CD8-positive, alpha-beta memory T cell (primary cell): Measurements from ENCODE around the gene SUV39H2. TPM values are rescaled to one million over a fixed set of nuclear protein-coding genes. Genes with fewer than 3 reads are reported as not detected.

Source experiments
- CTCF ChIA-PET: fragments of 350-600 bp; sonication (Branson Sonifier 250); formaldehyde crosslinking; loops from one replicate; lab custom pipeline; 2021; ENCODE audit warnings: antibody characterized with exemption; lab: Charles Lee
- POLR2A ChIA-PET: fragments of 350-600 bp; sonication (Branson Sonifier 250); formaldehyde crosslinking; loops from one replicate; lab custom pipeline; 2021; ENCODE audit warnings: antibody characterized with exemption; lab: Charles Lee
- DNase-seq, 5 donors: peaks; one replicate each; pipeline versions ENCODE4 v3.0.0 to v3.0.0-alpha.2; 2020 to 2022; ENCODE audit warnings: mixed read lengths in 1 of 5
- H3K27ac ChIP-seq: one replicate; pipeline ENCODE4 v1.7.0; 2013; ENCODE audit warnings: low read depth, mild to moderate bottlenecking, low read length, moderate library complexity
- H3K27me3 ChIP-seq: 2 replicates; pipeline ENCODE4 v1.7.0; 2013; ENCODE audit warnings: low read length, mild to moderate bottlenecking; ENCODE audit not compliant: insufficient read depth, poor library complexity, severe bottlenecking
- H3K36me3 ChIP-seq: 2 replicates; pipeline ENCODE4 v1.7.0; 2013; ENCODE audit warnings: mild to moderate bottlenecking, low read length, moderate library complexity; ENCODE audit not compliant: insufficient read depth
- H3K4me1 ChIP-seq: 2 replicates; pipeline ENCODE4 v1.7.0; 2013; ENCODE audit warnings: mild to moderate bottlenecking, low read length, moderate library complexity; ENCODE audit not compliant: insufficient read depth
- H3K4me3 ChIP-seq: 2 replicates; pipeline ENCODE4 v1.7.0; 2013; ENCODE audit warnings: mild to moderate bottlenecking, low read length
- H3K9me3 ChIP-seq: 2 replicates; pipeline ENCODE4 v1.7.0; 2013; ENCODE audit warnings: mild to moderate bottlenecking, low read length
- H3K27ac Mint-ChIP-seq, 8 donors: one replicate each; pipeline ENCODE4 v1.8.0; 2020 to 2021; ENCODE audit warnings: mixed read lengths in 8 of 8, mild to moderate bottlenecking in 6 of 8, inconsistent platforms in 3 of 8, moderate library complexity in 3 of 8
- H3K27me3 Mint-ChIP-seq, 2 donors: one replicate each; pipeline ENCODE4 v1.8.0; 2020 to 2021; ENCODE audit warnings: mixed read lengths in 2 of 2, mild to moderate bottlenecking in 1 of 2, moderate library complexity in 1 of 2
- H3K36me3 Mint-ChIP-seq, 3 donors: one replicate each; pipeline ENCODE4 v1.8.0; 2020 to 2021; ENCODE audit warnings: mixed read lengths in 3 of 3, inconsistent platforms in 1 of 3, mild to moderate bottlenecking in 1 of 3
- H3K4me1 Mint-ChIP-seq, 3 donors: one replicate each; pipeline ENCODE4 v1.8.0; 2020 to 2021; ENCODE audit warnings: mixed read lengths in 3 of 3, inconsistent platforms in 1 of 3, mild to moderate bottlenecking in 1 of 3
- H3K4me3 Mint-ChIP-seq, 7 donors: one replicate each; pipeline ENCODE4 v1.8.0; 2020 to 2021; ENCODE audit warnings: mixed read lengths in 7 of 7, mild to moderate bottlenecking in 6 of 7, moderate library complexity in 4 of 7, inconsistent platforms in 2 of 7
- H3K9me3 Mint-ChIP-seq, 5 donors: one replicate each; pipeline ENCODE4 v1.8.0; 2020 to 2022; ENCODE audit warnings: mixed read lengths in 5 of 5, mild to moderate bottlenecking in 3 of 5, moderate library complexity in 2 of 5, inconsistent platforms in 1 of 5
- polyA plus RNA-seq: library from polyadenylated mRNA; unstranded; fragments of 300-500 nt; fragmentation: Illumina TruSeq; gene quantifications from one replicate; pipeline ENCODE4 v1.2.3, GENCODE V29; 2021
- total RNA-seq, 2 experiments: library from RNA; stranded (reverse); gene quantifications; one replicate each; pipeline ENCODE4 v1.2.3, GENCODE V29; 2021

The SUV39H2 gene, protein sequence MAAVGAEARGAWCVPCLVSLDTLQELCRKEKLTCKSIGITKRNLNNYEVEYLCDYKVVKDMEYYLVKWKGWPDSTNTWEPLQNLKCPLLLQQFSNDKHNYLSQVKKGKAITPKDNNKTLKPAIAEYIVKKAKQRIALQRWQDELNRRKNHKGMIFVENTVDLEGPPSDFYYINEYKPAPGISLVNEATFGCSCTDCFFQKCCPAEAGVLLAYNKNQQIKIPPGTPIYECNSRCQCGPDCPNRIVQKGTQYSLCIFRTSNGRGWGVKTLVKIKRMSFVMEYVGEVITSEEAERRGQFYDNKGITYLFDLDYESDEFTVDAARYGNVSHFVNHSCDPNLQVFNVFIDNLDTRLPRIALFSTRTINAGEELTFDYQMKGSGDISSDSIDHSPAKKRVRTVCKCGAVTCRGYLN
- total RNA-seq, result 10 to 100 TPM; 30.8 to 35.8 TPM
- 3.4 TPM for polyA plus RNA-seq

DNA sequence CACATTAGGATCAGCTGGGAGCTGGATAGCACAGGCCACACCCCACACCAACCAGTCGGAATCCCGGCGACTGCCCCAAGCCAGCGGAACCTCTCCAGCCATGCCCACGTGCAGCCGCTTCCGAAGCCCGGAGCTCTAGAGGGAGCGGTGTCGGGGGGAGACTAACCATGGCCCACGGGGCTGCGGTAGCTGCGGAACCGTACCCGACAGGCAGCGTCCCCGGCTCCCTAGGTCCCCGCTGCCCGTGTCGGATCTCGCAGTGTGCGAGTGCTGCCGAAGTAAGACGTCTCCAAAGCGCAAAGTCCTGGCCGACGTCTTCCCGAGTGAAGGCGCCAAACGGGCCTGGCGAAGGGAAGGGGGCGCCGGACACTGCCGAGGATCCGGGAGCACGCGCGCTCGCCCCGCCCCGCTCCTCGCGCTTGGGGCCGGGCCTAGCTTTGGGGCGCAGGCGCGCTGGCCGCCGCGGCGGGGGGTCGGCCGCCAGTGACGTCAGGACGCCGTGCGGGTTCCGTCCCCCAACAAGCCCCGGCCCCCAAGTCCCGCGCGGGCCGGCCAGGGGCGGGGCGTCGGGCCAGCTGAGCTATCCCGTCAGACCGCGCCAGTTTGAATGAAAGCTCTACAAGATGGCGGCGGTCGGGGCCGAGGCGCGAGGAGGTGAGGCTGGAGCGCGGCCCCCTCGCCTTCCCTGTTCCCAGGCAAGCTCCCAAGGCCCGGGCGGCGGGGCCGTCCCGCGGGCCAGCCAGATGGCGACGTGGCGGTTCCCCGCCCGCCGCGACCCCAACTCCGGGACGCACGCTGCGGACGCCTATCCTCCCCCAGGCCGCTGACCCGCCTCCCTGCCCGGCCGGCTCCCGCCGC is at the start of gene SUV39H2:
Gene SUV39H2 (plus strand): TSS at position 601 of the 858 bp plus-strand sequence. CDS start 23 bp downstream, at position 624.
- DNase-seq, result peak; percentile 87 to 94 (median 91)
- Histone ChIP-seq H3K4me1 (peaks cover 21% of the 10 kb centered on the region), H3K4me3 (peak within 1 kb of the TSS; percentile 92), H3K36me3 (no peaks in the 10 kb centered on the region), H3K27ac (peak within 1 kb of the TSS; percentile 79), H3K9me3 (no peaks in the 10 kb centered on the region), H3K27me3 (no peaks in the 10 kb centered on the region)
- Mint-ChIP-seq H3K27me3 (peaks cover 0 to 3% of the 10 kb centered on the region in 2 donors), H3K4me1 (peaks cover 32 to 39% (median 33%) of the 10 kb centered on the region in 3 donors), H3K27ac (peak within 1 kb of the TSS; percentile 81 to 98 (median 92)), H3K9me3 (no peaks in the 10 kb centered on the region), H3K4me3 (peak within 1 kb of the TSS; percentile 91 to 96 (median 94)), H3K36me3 (peaks cover 0 to 10% (median 1%) of the 10 kb centered on the region in 3 donors)
- CTCF ChIA-PET, result interaction anchor here (0.8 to 2.0 kb wide), 8 partner anchors 22 to 682 kb away, joined by 3 to 13 read pairs (median 3); partner anchors contain the start of genes CDNF, HSPA14, MEIG1 and MSANTD7
- POLR2A ChIA-PET, result interaction anchor here (0.8 to 2.6 kb wide), 5 partner anchors 41 to 335 kb away, joined by 3 to 35 read pairs (median 8); partner anchors contain the start of genes CDNF, DCLRE1C, HSPA14 and MEIG1

DNA sequence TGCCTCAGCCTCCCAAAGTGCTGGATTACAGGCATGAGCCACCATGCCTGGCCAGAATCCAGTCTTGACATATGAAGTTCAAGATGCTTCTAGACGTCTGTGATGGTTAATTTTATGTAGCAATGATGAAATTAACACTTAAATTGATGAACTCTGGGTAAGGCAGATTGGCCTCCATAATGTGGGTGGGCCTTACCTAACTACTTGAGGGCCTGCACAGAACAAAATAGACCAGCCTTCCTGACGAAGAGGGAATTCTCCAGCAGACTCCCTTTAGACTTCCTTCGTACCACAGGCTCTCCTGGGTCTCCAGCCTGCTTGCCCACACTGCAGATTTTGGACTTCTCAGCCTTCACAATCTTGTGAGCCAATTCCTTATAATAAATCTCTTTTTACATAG is 45.6 kb upstream of the SUV39H2 start:
- H3K27ac Mint-ChIP-seq, result no peak overlapping the region
- H3K27me3 ChIP-seq, result no peaks in the 10 kb centered on the region
- no peak overlapping the region for H3K4me3 ChIP-seq
- H3K9me3 ChIP-seq, result no peaks in the 10 kb centered on the region
- ChIA-PET POLR2A (interaction anchor here (0.7 kb wide), 1 partner anchor 301 kb away, joined by 4 read pairs; no protein-coding TSS in a partner anchor), CTCF (no interaction called here)
- H3K27me3 Mint-ChIP-seq, result no peaks in the 10 kb centered on the region
- no peak overlapping the region for H3K4me3 Mint-ChIP-seq
- H3K27ac ChIP-seq, result no peak overlapping the region
- H3K4me1 Mint-ChIP-seq, result peaks cover 8 to 19% (median 16%) of the 10 kb centered on the region in 3 donors
- H3K36me3 Mint-ChIP-seq, result peaks cover 0 to 12% (median 5%) of the 10 kb centered on the region in 3 donors
- H3K4me1 ChIP-seq, result peaks cover 12% of the 10 kb centered on the region
- DNase-seq, result no peak
- H3K9me3 Mint-ChIP-seq, result no peaks in the 10 kb centered on the region
- no peaks in the 10 kb centered on the region for H3K36me3 ChIP-seq

- ChIA-PET CTCF (interaction anchor here (1.3 to 3.0 kb wide), 7 partner anchors 9 to 638 kb away, joined by 3 to 10 read pairs (median 7); no protein-coding TSS in a partner anchor), POLR2A (interaction anchor here (3.6 kb wide), 1 partner anchor 42 kb away, joined by 35 read pairs; the partner anchor contains the start of gene SUV39H2)
- H3K4me1 ChIP-seq, result peaks cover 22% of the 10 kb centered on the region
- H3K4me3 ChIP-seq, result no peak overlapping the region
- H3K27me3 ChIP-seq, result no peaks in the 10 kb centered on the region
- H3K4me1 Mint-ChIP-seq, result peaks cover 24 to 42% (median 35%) of the 10 kb centered on the region in 3 donors
- H3K27ac ChIP-seq, result no peak overlapping the region
- H3K36me3 Mint-ChIP-seq, result peaks cover 0 to 31% (median 9%) of the 10 kb centered on the region in 3 donors
- H3K27me3 Mint-ChIP-seq, result no peaks in the 10 kb centered on the region
- no peaks in the 10 kb centered on the region for H3K9me3 ChIP-seq
- DNase-seq, result no peak
- no peaks in the 10 kb centered on the region for H3K9me3 Mint-ChIP-seq
- peak overlapping the region in 6 of 8 donors; percentile 13 to 99 (median 98) for H3K27ac Mint-ChIP-seq
- peak overlapping the region in 1 of 7 donors; percentile 13 for H3K4me3 Mint-ChIP-seq
- peaks cover 7% of the 10 kb centered on the region for H3K36me3 ChIP-seq
These were observed 42.5 kb upstream of the SUV39H2 start for GRCh38 chr10:14836208-14836607.

- ChIA-PET CTCF (interaction anchor here (0.6 to 3.0 kb wide), 17 partner anchors 10 to 640 kb away, joined by 3 to 13 read pairs (median 5); partner anchors contain the start of genes MEIG1 and SUV39H2), POLR2A (interaction anchor here (0.6 to 3.6 kb wide), 10 partner anchors 13 to 1998 kb away, joined by 3 to 35 read pairs (median 4); partner anchors contain the start of genes DCLRE1C, MEIG1, NMT2 and SUV39H2)
- no peaks in the 10 kb centered on the region for H3K27me3 Mint-ChIP-seq
These were observed 41.5 kb upstream of the SUV39H2 start for GRCh38 chr10:14837003-14837756.

GRCh38 chr10:14837757-14838581 is 40.7 kb upstream of the SUV39H2 start, which contains the start of the genes CDNF, HSPA14 and MSANTD7:
CDNF (minus strand) TSS chr10:14838037; CDS start chr10:14837946, 91 bp downstream.
HSPA14 (plus strand) TSS chr10:14838306; CDS start chr10:14838403, 97 bp downstream.
MSANTD7 (plus strand) TSS chr10:14838306; CDS start chr10:14842285, 3,979 bp downstream.
- peak within 1 kb of the TSS; percentile 93 to 99 (median 96) for H3K4me3 Mint-ChIP-seq
- peaks cover 24 to 46% (median 43%) of the 10 kb centered on the region in 3 donors for H3K4me1 Mint-ChIP-seq
- Histone ChIP-seq H3K4me3 (peak within 1 kb of the TSS; percentile 93), H3K27ac (peak within 1 kb of the TSS; percentile 98), H3K9me3 (no peaks in the 10 kb centered on the region), H3K27me3 (no peaks in the 10 kb centered on the region), H3K36me3 (peaks cover 23% of the 10 kb centered on the region), H3K4me1 (peaks cover 22% of the 10 kb centered on the region)
- H3K36me3 Mint-ChIP-seq, result peaks cover 0 to 47% (median 9%) of the 10 kb centered on the region in 3 donors
- H3K27me3 Mint-ChIP-seq, result no peaks in the 10 kb centered on the region
- ChIA-PET POLR2A (interaction anchor here (0.6 to 3.6 kb wide), 11 partner anchors 13 to 1997 kb away, joined by 3 to 35 read pairs (median 5); partner anchors contain the start of genes DCLRE1C, MEIG1, NMT2 and SUV39H2), CTCF (interaction anchor here (0.6 to 3.0 kb wide), 17 partner anchors 10 to 641 kb away, joined by 3 to 13 read pairs (median 4); partner anchors contain the start of genes MEIG1 and SUV39H2)
- peak; percentile 99 for DNase-seq
- H3K27ac Mint-ChIP-seq, result peak within 1 kb of the TSS; percentile 86 to 99 (median 98)
- H3K9me3 Mint-ChIP-seq, result no peaks in the 10 kb centered on the region

More at GRCh38 chr10:14837003-14837756, 41.5 kb upstream of the SUV39H2 start:
- Histone ChIP-seq H3K9me3 (no peaks in the 10 kb centered on the region), H3K4me1 (peaks cover 22% of the 10 kb centered on the region), H3K27me3 (no peaks in the 10 kb centered on the region), H3K36me3 (peaks cover 17% of the 10 kb centered on the region), H3K27ac (peak overlapping the region; percentile 98), H3K4me3 (peak overlapping the region; percentile 93)
- Mint-ChIP-seq H3K36me3 (peaks cover 0 to 41% (median 11%) of the 10 kb centered on the region in 3 donors), H3K27ac (peak overlapping the region; percentile 86 to 99 (median 98)), H3K4me1 (peaks cover 24 to 46% (median 43%) of the 10 kb centered on the region in 3 donors), H3K9me3 (no peaks in the 10 kb centered on the region), H3K4me3 (peak overlapping the region; percentile 93 to 99 (median 96))
- peak in 1 of 5 donors; percentile 3 for DNase-seq
